ENCODE measurements around the gene AGAP9. TPM values are rescaled to one million over a fixed set of nuclear protein-coding genes. Genes with fewer than 3 reads are reported as not detected.
"Not testable (repeated sequence)": the region's sequence is repeated elsewhere in the genome, so short reads cannot be mapped to it uniquely, and the experiment has no call there.

AGAP9 gene
- total RNA-seq: 0.64 and 1.6 TPM in 2 replicates

- DNase-seq (ENCODE audit: low read depth in 2 of 2): not testable (repeated sequence)
Measured at GRCh38 chr10:47523475-47523874, at the start of gene AGAP9. Gene AGAP9 (minus strand): TSS chr10:47523638. CDS start chr10:47523526, 112 bp downstream.

DNA sequence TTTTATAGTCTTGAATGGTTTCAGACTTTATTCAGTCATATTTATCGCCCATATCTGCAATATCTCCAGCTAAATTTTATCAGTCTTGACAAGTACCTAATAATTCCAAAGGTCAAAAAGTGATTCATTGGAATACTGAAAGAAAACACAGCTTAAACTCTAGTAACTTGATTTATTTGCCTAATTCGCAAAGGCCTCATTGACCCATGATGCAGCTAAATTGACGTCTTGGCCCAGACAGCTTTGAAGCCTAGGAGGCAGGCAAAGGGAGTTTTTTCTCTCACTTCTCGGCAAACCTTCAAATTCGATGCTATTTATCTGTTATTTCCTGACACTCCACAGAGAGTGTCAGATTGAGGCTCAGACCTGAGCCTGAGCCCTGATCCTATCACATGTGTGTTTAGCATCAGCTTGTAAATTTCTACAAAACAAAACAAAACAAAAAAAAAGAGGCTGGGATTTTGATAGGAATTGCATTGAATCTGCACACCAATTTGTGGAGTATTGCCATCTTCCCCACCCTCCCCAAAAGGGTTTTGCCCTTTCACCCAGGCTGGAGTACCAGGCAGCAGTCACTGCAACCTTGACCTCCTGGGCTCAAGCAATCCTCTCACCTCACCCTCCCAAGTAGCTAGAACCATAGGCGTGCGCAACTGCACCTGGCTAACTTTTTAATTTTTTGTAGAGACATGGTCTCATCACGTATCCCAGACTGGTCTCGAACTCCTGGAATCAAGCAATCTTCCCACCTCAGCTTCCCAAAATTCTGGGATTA, 47.9 kb upstream of the AGAP9 start:
- not testable (repeated sequence) for DNase-seq (ENCODE audit: low read depth in 2 of 2)

- DNase-seq (ENCODE audit: low read depth in 2 of 2): not testable (repeated sequence)
Measured at GRCh38 chr10:47566757-47567156, 43.3 kb upstream of the AGAP9 start.

- not testable (repeated sequence) for DNase-seq (ENCODE audit: low read depth in 2 of 2)
Measured at GRCh38 chr10:47566108-47566699, 42.8 kb upstream of the AGAP9 start.

GRCh38 chr10:47565517-47565920, 42.1 kb upstream of the AGAP9 start:
- DNase-seq (ENCODE audit: low read depth in 2 of 2): not testable (repeated sequence)

DNA sequence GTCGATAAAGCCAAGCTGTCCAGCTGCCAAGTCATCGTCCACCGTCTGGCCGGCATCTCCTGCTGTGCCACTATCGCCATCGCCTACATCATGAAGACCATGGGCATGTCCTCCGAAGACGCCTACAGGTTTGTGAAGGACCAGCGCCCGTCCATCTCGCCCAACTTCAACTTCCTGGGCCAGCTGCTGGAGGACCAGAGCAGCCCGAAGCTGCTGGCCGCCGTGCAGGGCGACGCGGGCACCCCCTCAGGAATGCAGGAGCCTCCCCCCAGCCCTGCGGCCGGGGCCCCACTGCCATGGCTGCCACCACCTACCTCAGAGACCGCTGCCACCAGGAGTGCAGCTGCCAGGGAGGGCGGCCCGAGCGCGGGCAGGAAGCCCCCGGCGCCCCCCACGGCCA, 41.5 kb upstream of the AGAP9 start:
- not testable (repeated sequence) for DNase-seq (ENCODE audit: low read depth in 2 of 2)

GRCh38 chr10:47564318-47564717, 40.9 kb upstream of the AGAP9 start:
- not testable (repeated sequence) for DNase-seq (ENCODE audit: low read depth in 2 of 2)

GRCh38 chr10:47560452-47560851, 37.0 kb upstream of the AGAP9 start:
- DNase-seq (ENCODE audit: low read depth in 2 of 2): not testable (repeated sequence)

DNA sequence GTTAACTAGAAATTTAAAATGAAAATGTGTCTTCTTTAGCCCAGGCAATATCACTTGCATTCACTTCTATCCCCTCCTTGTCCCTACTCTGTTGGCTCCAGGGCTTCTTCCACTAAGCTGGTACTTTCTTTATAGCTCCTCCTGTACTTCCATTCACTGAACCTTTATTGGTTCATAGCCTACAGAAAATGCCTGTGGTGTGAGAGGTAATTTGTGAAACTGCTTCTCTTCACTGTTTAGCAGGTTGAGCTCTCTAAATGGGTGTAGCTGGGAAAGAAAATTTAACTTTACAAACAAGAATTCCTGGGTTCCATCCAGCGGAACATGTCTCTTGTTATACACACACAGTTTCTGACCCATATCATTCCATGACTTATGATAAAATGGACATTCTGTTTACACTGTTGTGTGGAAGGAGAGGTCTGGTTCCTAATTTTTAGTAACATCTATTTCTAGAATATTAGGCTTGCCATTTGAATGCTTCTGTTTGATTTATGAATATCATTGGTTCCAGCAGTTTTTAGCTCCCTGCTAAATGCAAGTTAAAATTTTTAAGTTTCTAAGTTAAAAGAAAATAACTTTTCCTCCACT, 36.4 kb upstream of the AGAP9 start:
- not testable (repeated sequence) for DNase-seq (ENCODE audit: low read depth in 2 of 2)

GRCh38 chr10:47558109-47558508, 34.7 kb upstream of the AGAP9 start:
- DNase-seq (ENCODE audit: low read depth in 2 of 2): peak in 1 of 2 donors; percentile 12

DNA sequence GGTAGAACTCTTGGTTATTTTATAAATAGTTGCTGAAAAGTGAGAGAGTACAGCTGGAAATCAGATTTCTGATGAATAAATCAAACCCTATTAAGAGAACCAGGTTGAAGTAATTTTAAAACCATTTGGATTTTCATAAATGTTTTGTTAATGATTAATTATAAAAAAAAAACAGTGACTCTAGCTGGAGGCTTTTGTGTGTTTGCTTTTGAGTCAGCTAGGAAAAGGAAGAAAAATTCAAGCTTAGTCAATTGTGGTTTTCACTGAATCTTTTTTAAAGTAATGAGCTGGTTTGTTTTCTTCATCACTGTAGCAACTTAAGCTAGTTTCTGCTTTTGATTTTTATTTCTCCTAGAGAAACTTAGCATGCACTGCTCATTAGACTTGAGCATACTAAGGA, 34.2 kb upstream of the AGAP9 start:
- not testable (repeated sequence) for DNase-seq (ENCODE audit: low read depth in 2 of 2)

DNA sequence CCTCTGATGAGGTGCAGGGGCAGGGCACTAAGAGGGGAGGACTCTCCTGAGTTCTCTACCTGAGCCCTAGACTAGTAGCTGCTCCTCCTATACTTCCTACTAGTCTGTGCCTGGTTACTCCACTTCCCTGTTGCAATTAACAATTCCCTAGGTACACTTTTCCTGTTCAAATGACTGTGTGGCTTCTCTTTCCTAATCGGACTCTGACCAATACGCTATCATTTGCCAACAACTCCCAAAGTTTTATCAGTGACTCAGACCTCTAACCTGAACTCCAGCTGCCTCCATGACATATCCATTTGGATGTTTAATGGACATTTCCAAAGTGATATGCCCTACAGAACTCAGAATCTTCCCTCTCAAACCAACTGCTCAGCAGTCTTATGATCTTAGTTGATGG, 31.9 kb upstream of the AGAP9 start:
- not testable (repeated sequence) for DNase-seq (ENCODE audit: low read depth in 2 of 2)

- DNase-seq (ENCODE audit: low read depth in 2 of 2): not testable (repeated sequence)
Measured at GRCh38 chr10:47554552-47554951, 31.1 kb upstream of the AGAP9 start.

- DNase-seq (ENCODE audit: low read depth in 2 of 2): not testable (repeated sequence)
Measured at GRCh38 chr10:47553860-47554247, 30.4 kb upstream of the AGAP9 start.

- DNase-seq (ENCODE audit: low read depth in 2 of 2): peak; percentile 25 to 79
Measured at GRCh38 chr10:47553214-47553859, 29.9 kb upstream of the AGAP9 start.

GRCh38 chr10:47552719-47553118, 29.3 kb upstream of the AGAP9 start:
- DNase-seq (ENCODE audit: low read depth in 2 of 2): peak in 1 of 2 donors; percentile 74

- not testable (repeated sequence) for DNase-seq (ENCODE audit: low read depth in 2 of 2)
Measured at GRCh38 chr10:47547286-47547685, 23.8 kb upstream of the AGAP9 start.

DNA sequence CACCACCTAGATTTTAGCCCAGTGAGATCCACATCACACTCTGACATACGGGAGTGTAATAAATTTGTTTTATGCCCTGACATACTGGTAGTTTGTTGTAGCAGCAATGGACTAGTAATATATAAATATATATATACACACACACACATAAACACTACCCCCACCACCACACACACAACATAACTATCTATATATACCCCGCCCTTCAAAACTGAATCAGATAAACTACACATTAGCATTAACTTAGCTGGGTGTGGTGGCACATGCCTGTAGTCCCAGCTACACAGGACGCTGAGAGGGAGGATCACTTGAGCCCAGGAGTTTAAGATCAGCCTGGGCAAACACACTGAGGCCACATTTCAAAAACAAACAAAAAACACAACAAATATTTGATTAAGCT, 13.0 kb upstream of the AGAP9 start:
- not testable (repeated sequence) for DNase-seq (ENCODE audit: low read depth in 2 of 2)

DNA sequence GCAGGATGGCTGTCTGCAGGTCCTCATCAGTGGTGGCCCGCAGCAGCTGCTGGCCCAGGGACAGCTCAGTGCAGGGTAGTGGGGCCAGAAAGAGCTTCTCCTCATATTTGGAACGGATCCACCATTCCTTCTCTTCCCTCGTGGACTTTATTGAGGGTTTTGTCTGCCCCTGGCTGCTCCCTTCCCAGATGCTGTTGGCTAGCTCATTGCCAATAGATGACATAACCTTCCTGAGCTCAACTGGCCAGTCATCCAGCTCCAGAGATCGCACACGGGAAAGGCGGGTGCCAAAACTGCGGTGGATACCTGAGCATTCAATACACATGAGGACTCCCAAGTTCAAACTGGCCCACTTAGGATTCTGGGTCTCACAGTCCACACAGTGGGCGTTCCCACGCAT, 21.1 kb downstream of the AGAP9 start:
- DNase-seq (ENCODE audit: low read depth in 2 of 2): not testable (repeated sequence)

DNA sequence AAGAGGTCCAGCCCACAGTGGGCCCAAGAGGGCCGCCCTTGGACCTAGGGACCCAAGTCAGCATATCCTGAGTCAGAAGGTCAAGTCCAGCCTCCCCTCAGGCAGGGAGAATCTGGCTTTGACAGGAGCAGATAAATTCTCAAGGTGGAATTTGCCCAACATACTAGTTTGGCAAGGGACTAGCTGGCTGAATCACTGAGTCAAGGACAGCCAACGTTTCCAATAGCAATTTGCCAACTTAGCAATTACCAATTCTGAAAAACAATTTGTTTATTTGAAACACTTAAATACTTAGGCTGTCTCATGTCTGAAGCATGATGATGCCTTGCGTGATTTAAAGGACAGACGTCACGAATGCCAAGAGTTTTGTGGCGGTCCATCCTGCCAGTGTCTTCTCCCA, 29.2 kb downstream of the AGAP9 start:
- DNase-seq (ENCODE audit: low read depth in 2 of 2): not testable (repeated sequence)

DNA sequence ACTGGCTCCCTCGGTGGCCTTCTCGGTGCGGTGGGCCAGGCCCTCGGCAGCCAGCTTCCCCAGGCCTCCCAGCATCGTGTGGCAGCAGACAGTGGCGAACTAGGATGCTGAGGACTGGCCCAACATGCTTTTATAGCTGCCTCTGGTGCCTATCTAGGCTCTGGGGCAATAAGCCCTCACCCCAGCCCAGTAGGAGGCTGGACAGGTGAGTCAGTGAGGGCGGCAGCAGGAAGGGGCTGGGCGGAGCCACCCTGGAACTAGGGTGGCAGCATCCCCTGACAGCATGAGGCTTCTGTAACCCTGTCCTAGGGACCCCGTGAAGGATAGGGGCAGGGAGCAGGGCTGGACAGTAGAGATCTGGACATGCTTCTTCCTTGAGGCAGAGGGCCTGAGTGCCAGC, 31.8 kb downstream of the AGAP9 start, which contains the start of gene FAM25G:
FAM25G (minus strand) TSS at position 101 of the 400 bp plus-strand sequence; CDS start at position 75, 26 bp downstream.
- not testable (repeated sequence) for DNase-seq (ENCODE audit: low read depth in 2 of 2)

DNA sequence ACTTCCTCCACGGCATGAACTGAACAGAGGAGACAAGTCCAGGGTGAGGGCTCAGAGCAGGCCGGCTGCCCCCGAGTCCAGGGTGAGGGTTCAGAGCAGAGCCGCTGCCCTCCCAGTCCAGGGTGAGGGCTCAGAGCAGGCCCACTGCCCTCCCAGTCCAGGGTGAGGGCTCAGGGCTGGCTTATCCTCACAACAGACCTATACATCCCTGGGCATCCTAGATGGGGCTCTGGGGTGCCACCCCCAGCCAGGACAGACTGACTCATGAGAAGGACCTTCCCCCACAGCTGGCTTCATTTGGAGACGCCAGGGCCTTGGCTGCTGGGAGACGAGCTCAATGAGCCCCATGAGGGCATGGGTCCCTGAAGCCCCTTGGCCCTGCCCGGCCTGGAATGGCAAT, 33.8 kb downstream of the AGAP9 start:
- not testable (repeated sequence) for DNase-seq (ENCODE audit: low read depth in 2 of 2)
